WTC11 (cell line): ENCODE measurements around the gene ORM1.

Experiments
- ATF1 ChIP-seq: sonication (generic); formaldehyde crosslinking; IDR thresholded peaks from 2 replicates; pipeline ENCODE4 v1.8.1; 2023; ENCODE audit warnings: mild to moderate bottlenecking, moderate library complexity, missing genetic modification reagents
- CTCF ChIP-seq: fragments of 200-600 bp; IDR thresholded peaks from 2 replicates; pipeline ENCODE4 v1.8.0; 2022; ENCODE audit warnings: antibody characterized with exemption
- E2F1 ChIP-seq: sonication (generic); formaldehyde crosslinking; IDR thresholded peaks from 2 replicates; pipeline ENCODE4 v1.8.0; 2022; ENCODE audit warnings: mild to moderate bottlenecking, missing genetic modification reagents
- ETV6 ChIP-seq: sonication (generic); formaldehyde crosslinking; IDR thresholded peaks from 2 replicates; pipeline ENCODE4 v1.8.1; 2022; ENCODE audit warnings: mild to moderate bottlenecking, missing genetic modification reagents
- FOXP1 ChIP-seq: sonication (generic); formaldehyde crosslinking; IDR thresholded peaks from 2 replicates; pipeline ENCODE4 v1.8.0; 2022; ENCODE audit warnings: missing genetic modification reagents, mild to moderate bottlenecking, moderate library complexity, borderline replicate concordance
- TCF7 ChIP-seq: sonication (generic); formaldehyde crosslinking; IDR thresholded peaks from 2 replicates; pipeline ENCODE4 v1.8.0; 2022; ENCODE audit warnings: mild to moderate bottlenecking, low read depth, missing genetic modification reagents, moderate library complexity
- ZBTB21 ChIP-seq: sonication (generic); formaldehyde crosslinking; IDR thresholded peaks from 2 replicates; pipeline ENCODE4 v1.8.1; 2023; ENCODE audit warnings: mild to moderate bottlenecking, missing genetic modification reagents, borderline replicate concordance
- ZNF263 ChIP-seq: sonication (generic); formaldehyde crosslinking; IDR thresholded peaks from 2 replicates; pipeline ENCODE4 v1.8.1; 2022; ENCODE audit warnings: low read depth, mild to moderate bottlenecking, moderate library complexity, missing genetic modification reagents
- TF ChIP-seq, protein P1 (sequence below): sonication (generic); formaldehyde crosslinking; IDR thresholded peaks from 2 replicates; pipeline ENCODE4 v1.8.1; 2023; ENCODE audit warnings: mild to moderate bottlenecking, missing genetic modification reagents, moderate library complexity

- TF ChIP-seq, protein P1, sequence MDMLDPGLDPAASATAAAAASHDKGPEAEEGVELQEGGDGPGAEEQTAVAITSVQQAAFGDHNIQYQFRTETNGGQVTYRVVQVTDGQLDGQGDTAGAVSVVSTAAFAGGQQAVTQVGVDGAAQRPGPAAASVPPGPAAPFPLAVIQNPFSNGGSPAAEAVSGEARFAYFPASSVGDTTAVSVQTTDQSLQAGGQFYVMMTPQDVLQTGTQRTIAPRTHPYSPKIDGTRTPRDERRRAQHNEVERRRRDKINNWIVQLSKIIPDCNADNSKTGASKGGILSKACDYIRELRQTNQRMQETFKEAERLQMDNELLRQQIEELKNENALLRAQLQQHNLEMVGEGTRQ (CRISPR knock-in tag): no peak
- no peak for TF ChIP-seq CTCF
- no peak for TF ChIP-seq ZBTB21
- TF ChIP-seq ETV6 (CRISPR knock-in tag): no peak
- no peak for TF ChIP-seq ZNF263 (CRISPR knock-in tag)
- no peak for TF ChIP-seq TCF7 (CRISPR knock-in tag)
- no peak for TF ChIP-seq E2F1 (CRISPR knock-in tag)
- no peak for TF ChIP-seq ATF1
- TF ChIP-seq FOXP1 (CRISPR knock-in tag): no peak
These were observed 11.1 kb upstream of the ORM1 start for GRCh38 chr9:114311571-114312512.
